ENCODE measurements around the gene DNAJB9.
A peak's percentile ranks its signal among the peaks of the same experiment; 100 is the strongest.

DNAJB9 gene

GRCh38 chr7:108611268-108611667 is 41.6 kb downstream of the DNAJB9 start:
- FAIRE-seq = no peak

- FAIRE-seq = peak; percentile 92
Measured at GRCh38 chr7:108613147-108613948, 43.7 kb downstream of the DNAJB9 start.

GRCh38 chr7:108613949-108614381 is 44.3 kb downstream of the DNAJB9 start:
- FAIRE-seq = no peak

- FAIRE-seq = no peak
Measured at GRCh38 chr7:108614896-108615295, 45.2 kb downstream of the DNAJB9 start.

GRCh38 chr7:108618056-108618455 is 48.4 kb downstream of the DNAJB9 start:
- no peak for FAIRE-seq

GRCh38 chr7:108623220-108623619 is 53.5 kb downstream of the DNAJB9 start:
- no peak for FAIRE-seq

Data from TTC549 (cell line).